Measurements from ENCODE around the gene SPCS3. TPM values are rescaled to one million over a fixed set of nuclear protein-coding genes. Genes with fewer than 3 reads are reported as not detected.
"Not testable (repeated sequence)": the region's sequence is repeated elsewhere in the genome, so short reads cannot be mapped to it uniquely, and the experiment has no call there.

SPCS3 gene
- total RNA-seq, 2 experiments from 2014 or later, result 182 to 185 TPM

GRCh38 chr4:176290520-176290919 is 29.2 kb upstream of the SPCS3 start:
- Mint-ChIP-seq H3K4me1 (ENCODE audit: low read depth) (no peaks in the 10 kb centered on the region), H3K27me3 (no peaks in the 10 kb centered on the region), H3K27ac (no peak overlapping the region), H3K36me3 (no peaks in the 10 kb centered on the region), H3K9me3 (no peaks in the 10 kb centered on the region), H3K4me3 (no peak overlapping the region)
- POLR2A ChIA-PET, result no interaction called here
- DNase-seq, result no peak
- intact Hi-C loops (cut with micrococcal nuclease), result no loop called here
- CTCF ChIA-PET, result no interaction called here

GRCh38 chr4:176291748-176292147 is 28.0 kb upstream of the SPCS3 start:
- H3K4me3 Mint-ChIP-seq, result no peak overlapping the region
- intact Hi-C loops (cut with micrococcal nuclease), result no loop called here
- no peak for DNase-seq
- no peaks in the 10 kb centered on the region for H3K4me1 Mint-ChIP-seq (ENCODE audit: low read depth)
- ChIA-PET POLR2A (no interaction called here), CTCF (no interaction called here)
- H3K9me3 Mint-ChIP-seq, result no peaks in the 10 kb centered on the region
- no peaks in the 10 kb centered on the region for H3K27me3 Mint-ChIP-seq
- H3K36me3 Mint-ChIP-seq, result no peaks in the 10 kb centered on the region
- H3K27ac Mint-ChIP-seq, result no peak overlapping the region

GRCh38 chr4:176292920-176293319 is 26.8 kb upstream of the SPCS3 start:
- no peaks in the 10 kb centered on the region for H3K9me3 Mint-ChIP-seq
- CTCF ChIA-PET, result interaction anchor here (0.7 kb wide), 1 partner anchor 755 kb away, joined by 3 read pairs; no protein-coding TSS in a partner anchor
- POLR2A ChIA-PET, result no interaction called here
- no peak overlapping the region for H3K4me3 Mint-ChIP-seq
- no peak overlapping the region for H3K27ac Mint-ChIP-seq
- no peaks in the 10 kb centered on the region for H3K27me3 Mint-ChIP-seq
- DNase-seq, result no peak
- H3K36me3 Mint-ChIP-seq, result no peaks in the 10 kb centered on the region
- H3K4me1 Mint-ChIP-seq (ENCODE audit: low read depth), result no peaks in the 10 kb centered on the region
- intact Hi-C loops (cut with micrococcal nuclease), result no loop called here

- ChIA-PET CTCF (interaction anchor here (0.7 kb wide), 1 partner anchor 754 kb away, joined by 3 read pairs; no protein-coding TSS in a partner anchor), POLR2A (no interaction called here)
- no peak overlapping the region for H3K27ac Mint-ChIP-seq
- H3K36me3 Mint-ChIP-seq, result no peaks in the 10 kb centered on the region
- no peaks in the 10 kb centered on the region for H3K9me3 Mint-ChIP-seq
- H3K4me1 Mint-ChIP-seq (ENCODE audit: low read depth), result no peaks in the 10 kb centered on the region
- intact Hi-C loops (cut with micrococcal nuclease), result no loop called here
- H3K27me3 Mint-ChIP-seq, result no peaks in the 10 kb centered on the region
- H3K4me3 Mint-ChIP-seq, result no peak overlapping the region
- no peak for DNase-seq
Measured at GRCh38 chr4:176293660-176294059, 26.1 kb upstream of the SPCS3 start.

GRCh38 chr4:176295907-176296306 is 23.9 kb upstream of the SPCS3 start:
- intact Hi-C loops (cut with micrococcal nuclease); DNase-seq; H3K36me3 Mint-ChIP-seq; H3K9me3 Mint-ChIP-seq; CTCF ChIA-PET; H3K27me3 Mint-ChIP-seq; H3K4me1 Mint-ChIP-seq (ENCODE audit: low read depth); POLR2A ChIA-PET; H3K27ac Mint-ChIP-seq; H3K4me3 Mint-ChIP-seq: not testable (repeated sequence)

- Mint-ChIP-seq H3K27ac (no peak overlapping the region), H3K4me3 (no peak overlapping the region), H3K36me3 (no peaks in the 10 kb centered on the region), H3K4me1 (ENCODE audit: low read depth) (no peaks in the 10 kb centered on the region), H3K9me3 (no peaks in the 10 kb centered on the region), H3K27me3 (peaks cover 6% of the 10 kb centered on the region)
- intact Hi-C loops (cut with micrococcal nuclease), result no loop called here
- ChIA-PET POLR2A (no interaction called here), CTCF (no interaction called here)
- no peak for DNase-seq
Measured at GRCh38 chr4:176298664-176299063, 21.1 kb upstream of the SPCS3 start.

- ChIA-PET POLR2A (no interaction called here), CTCF (no interaction called here)
- Mint-ChIP-seq H3K4me1 (ENCODE audit: low read depth) (no peaks in the 10 kb centered on the region), H3K4me3 (no peak overlapping the region), H3K27ac (no peak overlapping the region), H3K27me3 (peaks cover 15% of the 10 kb centered on the region), H3K36me3 (no peaks in the 10 kb centered on the region), H3K9me3 (no peaks in the 10 kb centered on the region)
- intact Hi-C loops (cut with micrococcal nuclease), result no loop called here
- no peak for DNase-seq
Measured at GRCh38 chr4:176300036-176300435, 19.7 kb upstream of the SPCS3 start.

- POLR2A ChIA-PET, result no interaction called here
- intact Hi-C loops (cut with micrococcal nuclease), result no loop called here
- no peak overlapping the region for H3K27ac Mint-ChIP-seq
Measured at GRCh38 chr4:176300565-176300964, 19.2 kb upstream of the SPCS3 start.

GRCh38 chr4:176302283-176303275 is 17.2 kb upstream of the SPCS3 start:
- intact Hi-C loops (cut with micrococcal nuclease), result no loop called here
- Mint-ChIP-seq H3K4me3 (no peak overlapping the region), H3K4me1 (ENCODE audit: low read depth) (no peaks in the 10 kb centered on the region), H3K36me3 (no peaks in the 10 kb centered on the region), H3K27ac (no peak overlapping the region), H3K27me3 (peaks cover 29% of the 10 kb centered on the region), H3K9me3 (no peaks in the 10 kb centered on the region)
- no peak for DNase-seq
- ChIA-PET POLR2A (no interaction called here), CTCF (no interaction called here)

More at GRCh38 chr4:176300565-176300964, 19.2 kb upstream of the SPCS3 start:
- Mint-ChIP-seq H3K4me1 (ENCODE audit: low read depth) (no peaks in the 10 kb centered on the region), H3K4me3 (no peak overlapping the region), H3K36me3 (no peaks in the 10 kb centered on the region), H3K9me3 (no peaks in the 10 kb centered on the region), H3K27me3 (peaks cover 18% of the 10 kb centered on the region)
- no peak for DNase-seq
- CTCF ChIA-PET, result no interaction called here

- H3K27ac Mint-ChIP-seq, result no peak overlapping the region
- H3K36me3 Mint-ChIP-seq, result no peaks in the 10 kb centered on the region
- ChIA-PET CTCF (no interaction called here), POLR2A (no interaction called here)
- DNase-seq, result no peak
- H3K9me3 Mint-ChIP-seq, result no peaks in the 10 kb centered on the region
- intact Hi-C loops (cut with micrococcal nuclease), result no loop called here
- no peak overlapping the region for H3K4me3 Mint-ChIP-seq
- no peaks in the 10 kb centered on the region for H3K4me1 Mint-ChIP-seq (ENCODE audit: low read depth)
- peaks cover 32% of the 10 kb centered on the region for H3K27me3 Mint-ChIP-seq
Measured at GRCh38 chr4:176303938-176304337, 15.8 kb upstream of the SPCS3 start.

GRCh38 chr4:176306837-176307665 is 12.7 kb upstream of the SPCS3 start:
- DNase-seq, result no peak
- Mint-ChIP-seq H3K27me3 (peaks cover 36% of the 10 kb centered on the region), H3K4me3 (no peak overlapping the region), H3K36me3 (no peaks in the 10 kb centered on the region), H3K4me1 (ENCODE audit: low read depth) (no peaks in the 10 kb centered on the region), H3K9me3 (no peaks in the 10 kb centered on the region), H3K27ac (no peak overlapping the region)
- intact Hi-C loops (cut with micrococcal nuclease), result no loop called here
- POLR2A ChIA-PET, result no interaction called here
- CTCF ChIA-PET, result interaction anchor here (0.6 kb wide), 1 partner anchor 34 kb away, joined by 4 read pairs; no protein-coding TSS in a partner anchor

GRCh38 chr4:176307666-176307930 is 12.2 kb upstream of the SPCS3 start:
- H3K36me3 Mint-ChIP-seq, result no peaks in the 10 kb centered on the region
- H3K4me3 Mint-ChIP-seq, result no peak overlapping the region
- peaks cover 36% of the 10 kb centered on the region for H3K27me3 Mint-ChIP-seq
- intact Hi-C loops (cut with micrococcal nuclease), result no loop called here
- H3K9me3 Mint-ChIP-seq, result no peaks in the 10 kb centered on the region
- no peak overlapping the region for H3K27ac Mint-ChIP-seq
- ChIA-PET POLR2A (no interaction called here), CTCF (no interaction called here)
- DNase-seq, result no peak
- H3K4me1 Mint-ChIP-seq (ENCODE audit: low read depth), result no peaks in the 10 kb centered on the region

GRCh38 chr4:176308441-176308840 is 11.3 kb upstream of the SPCS3 start:
- DNase-seq, result no peak
- ChIA-PET POLR2A (no interaction called here), CTCF (no interaction called here)
- Mint-ChIP-seq H3K9me3 (no peaks in the 10 kb centered on the region), H3K27ac (no peak overlapping the region), H3K4me1 (ENCODE audit: low read depth) (no peaks in the 10 kb centered on the region), H3K4me3 (no peak overlapping the region), H3K27me3 (peaks cover 32% of the 10 kb centered on the region), H3K36me3 (no peaks in the 10 kb centered on the region)
- intact Hi-C loops (cut with micrococcal nuclease), result no loop called here

All from activated CD4-positive, alpha-beta memory T cell treated with anti-CD3 and anti-CD28 coated beads for 36 hours (primary cell).